Measurements from ENCODE around the gene GABBR2. TPM values are rescaled to one million over a fixed set of nuclear protein-coding genes. Genes with fewer than 3 reads are reported as not detected.

GABBR2 gene
- total and polyA plus RNA-seq, 4 donors = 0.39 TPM; not detected in 3

DNA sequence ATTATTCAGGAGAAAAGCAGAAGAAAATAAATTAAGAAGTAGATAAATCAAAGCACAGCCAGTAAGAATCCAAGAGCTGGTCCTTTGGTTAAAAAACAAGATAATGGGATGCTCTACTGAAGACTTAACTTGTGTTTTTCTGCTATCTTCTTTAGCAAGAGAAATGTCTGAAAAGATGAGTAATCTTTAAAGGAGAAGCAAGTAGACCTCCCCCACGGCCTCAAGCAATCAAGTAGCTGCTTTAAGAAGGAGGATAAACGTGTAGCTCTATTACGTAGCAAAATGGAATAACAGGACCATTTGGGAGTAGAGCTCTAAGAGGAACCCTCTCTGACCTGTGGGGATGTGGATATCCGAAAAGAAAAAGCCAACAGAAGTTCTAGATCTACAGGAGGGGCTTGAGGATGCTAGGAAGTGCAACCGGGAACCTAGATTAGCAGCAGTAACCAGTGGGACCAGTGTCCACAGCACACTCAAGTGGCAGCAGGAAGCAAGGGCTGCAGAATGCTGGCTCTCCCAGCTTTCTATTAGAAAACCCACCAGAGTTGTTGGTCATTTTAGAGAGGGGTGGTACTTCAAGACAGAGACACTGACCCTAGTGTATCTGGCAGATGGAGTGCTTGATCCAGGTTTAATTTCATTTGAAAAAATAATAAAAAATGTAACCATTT is 185.4 kb downstream of the GABBR2 start:
- 43 to 47% methylated on average over 5 of the region's 5 CpGs for WGBS, 2 donors
- H3K27me3 ChIP-seq (ENCODE audit: control insufficient read depth in 1 of 2, insufficient read depth in 2 of 2, low read length in 1 of 2) = no peaks in the 10 kb centered on the region
- H3K4me1 ChIP-seq (ENCODE audit: control insufficient read depth in 1 of 2, insufficient read depth in 2 of 2, low read length in 2 of 2) = no peaks in the 10 kb centered on the region
- H3K27ac ChIP-seq (ENCODE audit: low read depth in 1 of 2, low read length in 2 of 2) = no peak overlapping the region
- ATAC-seq (ENCODE audit: low FRiP score) (no peak), DNase-seq (no peak)
- intact Hi-C loops (cut with DNase I) = no loop called here
- no peaks in the 10 kb centered on the region for H3K9me3 ChIP-seq (ENCODE audit: control insufficient read depth, low read length)
- no peaks in the 10 kb centered on the region for H3K36me3 ChIP-seq (ENCODE audit: control insufficient read depth in 1 of 2, insufficient read depth in 2 of 2, low read length in 1 of 2)
- H3K4me3 ChIP-seq (ENCODE audit: low read length in 2 of 2) = no peak overlapping the region

DNA sequence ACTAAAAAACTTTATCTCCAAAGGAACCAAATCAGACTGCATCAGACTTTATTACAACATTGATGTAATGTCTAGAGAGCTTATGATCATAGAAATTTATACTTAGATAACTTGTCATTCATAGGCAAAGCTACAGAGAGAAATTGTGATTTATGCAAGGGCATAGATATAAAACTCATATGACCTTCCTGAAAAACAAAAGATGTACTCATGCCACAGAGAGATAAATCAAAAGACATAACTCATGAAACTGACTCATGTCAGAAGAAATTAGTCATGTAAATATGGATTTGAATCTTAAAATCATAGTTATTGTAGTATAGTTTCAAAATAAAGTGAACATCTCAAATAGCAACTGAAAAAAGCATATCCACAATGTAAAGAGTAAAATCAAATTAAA is 186.2 kb downstream of the GABBR2 start:
- Histone ChIP-seq H3K27ac (ENCODE audit: low read depth in 1 of 2, low read length in 2 of 2) (no peak overlapping the region), H3K4me3 (ENCODE audit: low read length in 2 of 2) (no peak overlapping the region), H3K36me3 (ENCODE audit: control insufficient read depth in 1 of 2, insufficient read depth in 2 of 2, low read length in 1 of 2) (no peaks in the 10 kb centered on the region), H3K9me3 (ENCODE audit: control insufficient read depth, low read length) (no peaks in the 10 kb centered on the region), H3K4me1 (ENCODE audit: control insufficient read depth in 1 of 2, insufficient read depth in 2 of 2, low read length in 2 of 2) (no peaks in the 10 kb centered on the region), H3K27me3 (ENCODE audit: control insufficient read depth in 1 of 2, insufficient read depth in 2 of 2, low read length in 1 of 2) (no peaks in the 10 kb centered on the region)
- DNase-seq = no peak
- intact Hi-C loops (cut with DNase I) = no loop called here
- no peak for ATAC-seq (ENCODE audit: low FRiP score)

DNA sequence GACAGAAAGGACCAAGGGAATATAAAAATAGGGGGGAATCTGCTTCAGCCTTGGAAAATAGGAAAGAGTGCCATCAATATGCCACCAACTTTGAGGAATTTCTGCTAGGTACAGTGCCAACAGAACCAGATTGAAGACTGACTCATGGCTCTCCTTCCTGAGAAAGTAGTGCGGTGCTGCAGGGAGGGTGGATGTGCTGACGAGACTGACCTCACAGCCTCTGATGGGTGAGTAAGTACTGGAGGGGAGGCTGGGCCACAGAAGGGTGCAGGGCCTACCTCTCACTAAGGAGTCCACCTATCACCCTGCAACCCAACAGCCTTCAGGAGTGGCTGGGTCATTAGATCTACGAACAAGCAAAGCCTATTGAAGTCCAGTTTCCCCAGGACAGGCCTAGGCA is 187.6 kb downstream of the GABBR2 start:
- intact Hi-C loops (cut with DNase I) = no loop called here
- ATAC-seq (ENCODE audit: low FRiP score) (no peak), DNase-seq (no peak)
- Histone ChIP-seq H3K27me3 (ENCODE audit: control insufficient read depth in 1 of 2, insufficient read depth in 2 of 2, low read length in 1 of 2) (no peaks in the 10 kb centered on the region), H3K36me3 (ENCODE audit: control insufficient read depth in 1 of 2, insufficient read depth in 2 of 2, low read length in 1 of 2) (no peaks in the 10 kb centered on the region), H3K27ac (ENCODE audit: low read depth in 1 of 2, low read length in 2 of 2) (no peak overlapping the region), H3K4me3 (ENCODE audit: low read length in 2 of 2) (no peak overlapping the region), H3K4me1 (ENCODE audit: control insufficient read depth in 1 of 2, insufficient read depth in 2 of 2, low read length in 2 of 2) (no peaks in the 10 kb centered on the region), H3K9me3 (ENCODE audit: control insufficient read depth, low read length) (no peaks in the 10 kb centered on the region)
- WGBS, 2 donors = 48 to 69% methylated on average over 3 of the region's 3 CpGs

DNA sequence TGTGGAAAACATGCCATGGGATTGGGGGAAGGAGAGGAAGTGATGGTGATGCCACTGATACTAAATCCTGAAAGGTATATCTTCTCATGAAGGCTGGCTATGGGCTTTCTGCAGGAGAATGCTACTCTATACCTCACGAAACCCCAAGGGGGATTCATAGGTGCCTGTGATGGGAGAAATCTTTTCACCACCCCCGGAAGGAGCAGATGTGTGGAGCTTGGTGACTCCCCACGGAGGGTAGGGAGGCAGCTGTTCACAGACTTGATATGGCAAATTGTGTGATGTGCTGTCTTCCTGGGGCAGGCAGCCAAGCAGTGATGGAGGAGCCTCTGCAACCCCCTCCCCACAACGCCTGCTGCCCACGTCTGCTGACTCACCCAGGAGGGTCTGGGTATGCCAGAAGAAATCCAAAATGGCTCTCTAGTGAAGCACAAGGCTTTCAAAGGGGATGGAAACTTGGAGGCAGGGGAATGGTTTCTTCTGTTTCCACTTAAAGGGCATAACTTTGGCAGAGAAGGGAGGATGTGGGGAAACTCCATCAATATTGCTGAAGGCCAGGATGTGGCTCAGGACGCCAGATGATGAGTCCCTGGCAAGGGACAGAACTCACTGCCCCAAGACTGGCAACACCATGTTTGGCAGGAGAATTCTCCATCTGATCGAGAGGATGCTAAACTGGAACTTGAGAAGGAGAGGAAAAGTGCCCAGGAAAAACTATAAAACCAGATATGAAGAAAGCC is 188.3 kb downstream of the GABBR2 start:
- Histone ChIP-seq H3K4me1 (ENCODE audit: control insufficient read depth in 1 of 2, insufficient read depth in 2 of 2, low read length in 2 of 2) (no peaks in the 10 kb centered on the region), H3K36me3 (ENCODE audit: control insufficient read depth in 1 of 2, insufficient read depth in 2 of 2, low read length in 1 of 2) (no peaks in the 10 kb centered on the region), H3K27me3 (ENCODE audit: control insufficient read depth in 1 of 2, insufficient read depth in 2 of 2, low read length in 1 of 2) (no peaks in the 10 kb centered on the region), H3K27ac (ENCODE audit: low read depth in 1 of 2, low read length in 2 of 2) (no peak overlapping the region), H3K9me3 (ENCODE audit: control insufficient read depth, low read length) (no peaks in the 10 kb centered on the region), H3K4me3 (ENCODE audit: low read length in 2 of 2) (no peak overlapping the region)
- intact Hi-C loops (cut with DNase I) = no loop called here
- DNase-seq (no peak), ATAC-seq (ENCODE audit: low FRiP score) (no peak)
- 54 to 57% methylated on average over 7 of the region's 7 CpGs for WGBS, 2 donors

DNA sequence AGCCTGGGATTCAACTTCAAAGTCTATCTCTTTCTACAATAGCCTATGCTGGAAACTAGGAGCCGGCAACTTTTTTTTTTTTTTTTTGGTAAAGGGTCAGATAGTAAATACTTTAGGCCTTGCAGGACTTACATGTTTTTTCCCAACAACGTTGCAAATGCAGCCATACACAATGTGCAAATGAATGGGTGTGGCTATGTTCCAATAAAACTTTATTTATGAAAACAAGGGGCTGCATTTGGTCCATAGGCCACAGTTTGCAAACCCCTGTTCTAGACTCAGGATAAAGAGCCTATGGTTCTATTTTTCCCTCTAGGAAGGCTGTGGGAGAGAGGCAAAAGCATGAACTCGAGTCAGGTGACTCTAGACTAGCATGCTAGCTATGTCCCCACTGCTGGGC is 189.1 kb downstream of the GABBR2 start:
- WGBS, 2 donors = 64 to 81% methylated on average over 3 of the region's 3 CpGs
- no peak overlapping the region for H3K4me3 ChIP-seq (ENCODE audit: low read length in 2 of 2)
- no peaks in the 10 kb centered on the region for H3K27me3 ChIP-seq (ENCODE audit: control insufficient read depth in 1 of 2, insufficient read depth in 2 of 2, low read length in 1 of 2)
- no peaks in the 10 kb centered on the region for H3K36me3 ChIP-seq (ENCODE audit: control insufficient read depth in 1 of 2, insufficient read depth in 2 of 2, low read length in 1 of 2)
- DNase-seq (no peak), ATAC-seq (ENCODE audit: low FRiP score) (no peak)
- H3K9me3 ChIP-seq (ENCODE audit: control insufficient read depth, low read length) = no peaks in the 10 kb centered on the region
- intact Hi-C loops (cut with DNase I) = no loop called here
- no peak overlapping the region for H3K27ac ChIP-seq (ENCODE audit: low read depth in 1 of 2, low read length in 2 of 2)
- no peaks in the 10 kb centered on the region for H3K4me1 ChIP-seq (ENCODE audit: control insufficient read depth in 1 of 2, insufficient read depth in 2 of 2, low read length in 2 of 2)

DNA sequence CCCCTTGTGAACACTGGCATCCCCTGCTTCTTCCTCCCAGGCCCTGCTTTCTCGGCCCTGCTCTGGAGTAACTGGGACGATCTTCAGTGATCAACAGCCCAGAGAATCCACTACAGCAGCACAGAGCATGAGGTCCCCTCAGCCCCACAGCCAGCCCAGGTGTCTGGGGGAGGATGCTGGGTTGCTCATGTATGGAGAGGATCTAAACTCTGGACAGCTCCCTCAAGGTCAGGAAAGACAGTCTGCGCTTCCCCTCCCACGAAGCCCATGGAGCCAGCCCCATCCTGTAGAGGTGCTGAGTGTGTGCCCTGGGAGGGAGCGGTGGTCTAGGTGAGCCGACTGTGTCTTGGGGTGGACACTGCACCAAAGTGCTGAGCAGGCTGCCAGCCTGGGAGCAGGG is 190.2 kb downstream of the GABBR2 start:
- no peaks in the 10 kb centered on the region for H3K36me3 ChIP-seq (ENCODE audit: control insufficient read depth in 1 of 2, insufficient read depth in 2 of 2, low read length in 1 of 2)
- H3K27me3 ChIP-seq (ENCODE audit: control insufficient read depth in 1 of 2, insufficient read depth in 2 of 2, low read length in 1 of 2) = no peaks in the 10 kb centered on the region
- 84% methylated on average over 6 of the region's 6 CpGs for WGBS, 2 donors
- no peaks in the 10 kb centered on the region for H3K4me1 ChIP-seq (ENCODE audit: control insufficient read depth in 1 of 2, insufficient read depth in 2 of 2, low read length in 2 of 2)
- H3K9me3 ChIP-seq (ENCODE audit: control insufficient read depth, low read length) = no peaks in the 10 kb centered on the region
- intact Hi-C loops (cut with DNase I) = no loop called here
- DNase-seq (no peak), ATAC-seq (ENCODE audit: low FRiP score) (no peak)
- H3K27ac ChIP-seq (ENCODE audit: low read depth in 1 of 2, low read length in 2 of 2) = no peak overlapping the region
- no peak overlapping the region for H3K4me3 ChIP-seq (ENCODE audit: low read length in 2 of 2)

DNA sequence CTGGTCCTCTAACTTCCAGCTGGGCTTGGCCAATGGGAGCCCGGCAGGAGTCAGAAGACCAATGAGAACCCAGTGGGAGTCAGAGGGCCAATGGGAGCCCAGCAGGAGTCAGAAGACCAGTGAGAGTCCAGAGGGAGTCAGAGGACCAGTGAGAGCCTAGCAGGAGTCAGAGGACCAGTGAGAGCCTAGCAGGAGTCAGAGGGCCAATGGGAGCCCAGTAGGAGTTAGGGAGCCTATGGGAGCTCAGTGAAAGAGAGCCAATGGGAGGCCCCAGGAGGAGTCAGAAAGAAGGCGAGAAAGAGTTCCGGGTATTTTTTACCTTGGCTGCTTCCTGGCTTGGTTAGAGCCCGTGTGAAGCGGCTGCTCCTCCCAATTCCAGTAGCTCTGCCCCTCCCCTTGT is 191.0 kb downstream of the GABBR2 start:
- ATAC-seq (ENCODE audit: low FRiP score) = no peak
- 76 to 79% methylated on average over 5 of the region's 5 CpGs for WGBS, 2 donors

DNA sequence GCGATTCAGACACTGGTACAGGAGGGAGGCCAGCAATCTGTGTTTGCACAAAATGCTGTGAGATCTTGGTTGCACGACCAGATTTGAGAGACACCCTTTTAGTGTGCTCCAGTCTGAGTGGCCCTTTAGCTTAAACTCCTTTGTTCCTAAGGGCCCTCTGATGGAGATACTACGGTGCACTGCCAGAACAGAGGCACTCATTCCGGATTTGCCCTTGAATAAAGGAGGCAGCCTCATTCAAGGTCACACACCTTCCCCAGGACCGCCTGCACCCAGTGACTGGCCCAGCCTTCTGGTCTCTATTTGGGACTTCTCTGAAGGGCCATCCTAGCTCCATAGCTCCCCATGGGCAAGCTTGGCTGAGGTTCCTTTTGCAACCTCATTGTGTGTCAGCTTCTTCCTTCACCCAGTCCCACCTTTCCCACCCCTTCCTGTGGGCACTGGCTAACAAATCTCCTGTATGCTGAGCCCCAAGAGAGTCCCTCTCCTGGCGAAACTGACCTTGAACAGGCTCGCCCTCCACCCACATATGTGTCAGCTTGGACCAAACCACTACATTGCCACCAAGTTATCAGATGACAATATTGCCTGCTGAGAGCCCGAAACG is 191.7 kb downstream of the GABBR2 start:
- Histone ChIP-seq H3K27me3 (ENCODE audit: control insufficient read depth in 1 of 2, insufficient read depth in 2 of 2, low read length in 1 of 2) (no peaks in the 10 kb centered on the region), H3K36me3 (ENCODE audit: control insufficient read depth in 1 of 2, insufficient read depth in 2 of 2, low read length in 1 of 2) (no peaks in the 10 kb centered on the region), H3K4me1 (ENCODE audit: control insufficient read depth in 1 of 2, insufficient read depth in 2 of 2, low read length in 2 of 2) (no peaks in the 10 kb centered on the region), H3K9me3 (ENCODE audit: control insufficient read depth, low read length) (no peaks in the 10 kb centered on the region), H3K4me3 (ENCODE audit: low read length in 2 of 2) (no peak overlapping the region), H3K27ac (ENCODE audit: low read depth in 1 of 2, low read length in 2 of 2) (no peak overlapping the region)
- WGBS, 2 donors = 77 to 78% methylated on average over 9 of the region's 9 CpGs
- peak; percentile 36 for ATAC-seq (ENCODE audit: low FRiP score)
- intact Hi-C loops (cut with DNase I) = no loop called here
- no peak for DNase-seq

More for the DNA sequence above, 191.0 kb downstream of the GABBR2 start:
- H3K36me3 ChIP-seq (ENCODE audit: control insufficient read depth in 1 of 2, insufficient read depth in 2 of 2, low read length in 1 of 2) = no peaks in the 10 kb centered on the region
- H3K27ac ChIP-seq (ENCODE audit: low read depth in 1 of 2, low read length in 2 of 2) = no peak overlapping the region
- no peaks in the 10 kb centered on the region for H3K4me1 ChIP-seq (ENCODE audit: control insufficient read depth in 1 of 2, insufficient read depth in 2 of 2, low read length in 2 of 2)
- no peaks in the 10 kb centered on the region for H3K27me3 ChIP-seq (ENCODE audit: control insufficient read depth in 1 of 2, insufficient read depth in 2 of 2, low read length in 1 of 2)
- no peaks in the 10 kb centered on the region for H3K9me3 ChIP-seq (ENCODE audit: control insufficient read depth, low read length)
- H3K4me3 ChIP-seq (ENCODE audit: low read length in 2 of 2) = no peak overlapping the region
- intact Hi-C loops (cut with DNase I) = no loop called here
- DNase-seq = no peak
